H9 (cell line): ENCODE measurements around the gene BAG1. TPM values are rescaled to one million over a fixed set of nuclear protein-coding genes. Genes with fewer than 3 reads are reported as not detected.

ENCODE experiments used
- DNase-seq: peaks from one replicate; pipeline ENCODE4 v3.0.0-alpha.2; 2017
- H2AFZ ChIP-seq: one replicate; pipeline ENCODE4 v1.6.1; 2013; ENCODE audit warnings: mild to moderate bottlenecking, low read length, control low read depth, moderate library complexity
- H2AK5ac ChIP-seq: 2 replicates; pipeline ENCODE4 v1.6.1; 2013; ENCODE audit warnings: low read length, control low read depth, mixed read lengths; ENCODE audit not compliant: insufficient read length
- H2BK120ac ChIP-seq: one replicate; pipeline ENCODE4 v1.6.1; 2013; ENCODE audit warnings: low read depth, mild to moderate bottlenecking, low read length, control low read depth, inconsistent platforms; ENCODE audit not compliant: poor library complexity, severe bottlenecking
- H2BK12ac ChIP-seq: 2 replicates; pipeline ENCODE4 v1.6.1; 2013; ENCODE audit warnings: low read length, control low read depth, mixed read lengths, low read depth; ENCODE audit not compliant: insufficient read length
- H2BK15ac ChIP-seq: 2 replicates; pipeline ENCODE4 v1.6.1; 2013; ENCODE audit warnings: low read depth, low read length, control low read depth
- H2BK20ac ChIP-seq: one replicate; pipeline ENCODE4 v1.6.1; 2013; ENCODE audit warnings: low read depth, mild to moderate bottlenecking, low read length, control low read depth, inconsistent platforms; ENCODE audit not compliant: poor library complexity, severe bottlenecking
- H2BK5ac ChIP-seq: 2 replicates; pipeline ENCODE4 v1.6.1; 2013; ENCODE audit warnings: low read length, control low read depth, mixed read lengths; ENCODE audit not compliant: insufficient read length
- H3K14ac ChIP-seq: 2 replicates; pipeline ENCODE4 v1.6.1; 2013; ENCODE audit warnings: low read length, control low read depth; ENCODE audit not compliant: insufficient read depth
- H3K18ac ChIP-seq: 2 replicates; pipeline ENCODE4 v1.6.1; 2013; ENCODE audit warnings: low read depth, mild to moderate bottlenecking, mixed read lengths, low read length, control low read depth; ENCODE audit not compliant: insufficient read length
- H3K23ac ChIP-seq: 2 replicates; pipeline ENCODE4 v1.6.1; 2013; ENCODE audit warnings: low read length, control low read depth, mixed read lengths, low read depth; ENCODE audit not compliant: insufficient read length
- H3K23me2 ChIP-seq: 2 replicates; pipeline ENCODE4 v1.6.1; 2013; ENCODE audit warnings: low read depth, mild to moderate bottlenecking, mixed read lengths, low read length, control low read depth; ENCODE audit not compliant: insufficient read length, poor library complexity, severe bottlenecking
- H3K27ac ChIP-seq: 2 replicates; pipeline ENCODE4 v1.5.1; 2013; ENCODE audit warnings: low read length, control low read depth, mixed read lengths, low read depth; ENCODE audit not compliant: insufficient read length
- H3K27me3 ChIP-seq: 2 replicates; pipeline ENCODE4 v1.6.1; 2013; ENCODE audit warnings: low read length, control low read depth, inconsistent platforms; ENCODE audit not compliant: insufficient read depth
- H3K4ac ChIP-seq: 2 replicates; pipeline ENCODE4 v1.6.1; 2013; ENCODE audit warnings: low read depth, mild to moderate bottlenecking, control low read depth, inconsistent platforms, low read length, moderate library complexity
- H3K4me1 ChIP-seq: 2 replicates; pipeline ENCODE4 v1.6.1; 2013; ENCODE audit warnings: low read length, control low read depth, inconsistent platforms; ENCODE audit not compliant: insufficient read depth
- H3K4me2 ChIP-seq: 2 replicates; pipeline ENCODE4 v1.6.1; 2013; ENCODE audit warnings: low read length, control low read depth, mixed read lengths; ENCODE audit not compliant: insufficient read length, insufficient read depth
- H3K56ac ChIP-seq: 2 replicates; pipeline ENCODE4 v1.6.1; 2013; ENCODE audit warnings: low read depth, mild to moderate bottlenecking, mixed read lengths, low read length, control low read depth; ENCODE audit not compliant: insufficient read length
- H3K79me1 ChIP-seq: 2 replicates; pipeline ENCODE4 v1.6.1; 2013; ENCODE audit warnings: low read depth, mild to moderate bottlenecking, moderate library complexity, low read length, control low read depth, inconsistent platforms; ENCODE audit not compliant: insufficient read depth, poor library complexity, severe bottlenecking
- H3K79me2 ChIP-seq: 2 replicates; pipeline ENCODE4 v1.6.1; 2013; ENCODE audit warnings: low read length, control low read depth, inconsistent platforms; ENCODE audit not compliant: insufficient read depth
- H3K9ac ChIP-seq: 2 replicates; pipeline ENCODE4 v1.6.1; 2013; ENCODE audit warnings: low read length, control low read depth, mixed read lengths; ENCODE audit not compliant: insufficient read length; ENCODE audit errors: extremely low read depth
- H3K9me3 ChIP-seq: one replicate; pipeline ENCODE4 v1.6.1; 2013; ENCODE audit warnings: low read depth, low read length, inconsistent platforms; ENCODE audit not compliant: control insufficient read depth
- H3T11ph ChIP-seq: one replicate; pipeline ENCODE4 v1.6.1; 2013; ENCODE audit warnings: mild to moderate bottlenecking, low read length, control low read depth, inconsistent platforms
- H4K20me1 ChIP-seq: one replicate; pipeline ENCODE4 v1.6.1; 2013; ENCODE audit not compliant: control insufficient read depth, insufficient read length, insufficient read depth
- H4K5ac ChIP-seq: 2 replicates; pipeline ENCODE4 v1.6.1; 2013; ENCODE audit warnings: low read depth, mild to moderate bottlenecking, mixed read lengths, low read length, control low read depth; ENCODE audit not compliant: insufficient read length
- H4K8ac ChIP-seq: replicated peaks from 2 replicates; pipeline ENCODE4 v1.6.1; 2013; ENCODE audit warnings: low read length, control low read depth, mixed read lengths, low read depth; ENCODE audit not compliant: insufficient read length
- H4K91ac ChIP-seq: 2 replicates; pipeline ENCODE4 v1.6.1; 2013; ENCODE audit warnings: low read depth, mild to moderate bottlenecking, moderate library complexity, mixed read lengths, low read length, control low read depth; ENCODE audit not compliant: insufficient read length
- H3K27ac Mint-ChIP-seq, 3 experiments: 2 replicates in 2 of 3; 3 replicates in 1 of 3; pipeline ENCODE4 v1.8.0; 2020 to 2021; ENCODE audit warnings: mixed read lengths in 3 of 3, mild to moderate bottlenecking in 1 of 3, moderate library complexity in 1 of 3
- H3K27me3 Mint-ChIP-seq: 2 replicates; pipeline ENCODE4 v1.8.0; 2021; ENCODE audit warnings: low read depth, mild to moderate bottlenecking, moderate library complexity, mixed read lengths
- H3K36me3 Mint-ChIP-seq, 3 experiments: 2 replicates in 2 of 3; 3 replicates in 1 of 3; pipeline ENCODE4 v1.8.0; 2020 to 2021; ENCODE audit warnings: low read depth in 3 of 3, mixed read lengths in 3 of 3; ENCODE audit not compliant: insufficient read depth in 1 of 3
- H3K4me1 Mint-ChIP-seq, 2 experiments: 2 replicates each; pipeline ENCODE4 v1.8.0; 2020; ENCODE audit warnings: mixed read lengths in 2 of 2
- H3K4me3 Mint-ChIP-seq, 2 experiments: 2 replicates in 1 of 2; 3 replicates in 1 of 2; pipeline ENCODE4 v1.8.0; 2020 to 2021; ENCODE audit warnings: mild to moderate bottlenecking in 2 of 2, mixed read lengths in 2 of 2, moderate library complexity in 1 of 2
- H3K9me3 Mint-ChIP-seq, 2 experiments: 2 replicates in 1 of 2; 3 replicates in 1 of 2; pipeline ENCODE4 v1.8.0; 2020; ENCODE audit warnings: mild to moderate bottlenecking in 2 of 2, mixed read lengths in 2 of 2, moderate library complexity in 1 of 2
- CTCF ChIP-seq: fragments of 200-600 bp; sonication (generic); conservative IDR thresholded peaks from 3 replicates; pipeline ENCODE4 v1.8.0; 2021; ENCODE audit warnings: antibody characterized with exemption, mild to moderate bottlenecking
- WGBS: extraction: QIAGEN DNeasy Blood & Tissue Kit; methylation state at CpG from one replicate; pipeline ENCODE4 v1.1.7; 2013; ENCODE audit warnings: missing lambda C conversion rate, low lambda C conversion rate, mixed read lengths; ENCODE audit not compliant: insufficient read length; ENCODE audit errors: extremely low coverage; 5-methylcytosine and 5-hydroxymethylcytosine counted together
- total RNA-seq: library from RNA; stranded (reverse); gene quantifications from 2 replicates; pipeline ENCODE4 v1.2.1, GENCODE V29; 2021

The BAG1 gene
- total RNA-seq, 1 experiment from 2014 or later: 66.4 TPM

- no peaks in the 10 kb centered on the region for H3K27me3 ChIP-seq
- no peak overlapping the region for H3K27ac Mint-ChIP-seq
- H3K36me3 Mint-ChIP-seq: peaks cover 22 to 68% (median 53%) of the 10 kb centered on the region in 3 experiments
These were observed 46.2 kb upstream of the BAG1 start for GRCh38 chr9:33310748-33311147.

More at GRCh38 chr9:33310748-33311147, 46.2 kb upstream of the BAG1 start:
- Histone ChIP-seq H3K9me3 (no peaks in the 10 kb centered on the region), H3K23me2 (no peaks in the 10 kb centered on the region), H3K4ac (no peak overlapping the region), H3K79me1 (no peaks in the 10 kb centered on the region), H3K27ac (no peak overlapping the region), H3K14ac (no peak overlapping the region), H3K23ac (no peak overlapping the region), H2BK120ac (no peak overlapping the region), H3K4me2 (no peak overlapping the region), H3K4me1 (no peaks in the 10 kb centered on the region), H3K56ac (no peak overlapping the region), H3K79me2 (no peaks in the 10 kb centered on the region), H4K20me1 (no peaks in the 10 kb centered on the region), H4K5ac (no peak overlapping the region), H2BK5ac (no peak overlapping the region), H2BK12ac (no peak overlapping the region), H3T11ph (no peak overlapping the region), H2AFZ (no peak overlapping the region), H3K9ac (no peak overlapping the region), H2AK5ac (no peak overlapping the region), H4K8ac (no peak overlapping the region), H3K18ac (no peak overlapping the region), H4K91ac (no peak overlapping the region), H2BK20ac (no peak overlapping the region), H2BK15ac (no peak overlapping the region)
- WGBS: no CpG with 5 or more reads among the region's 2 CpGs
- no peak for DNase-seq
- no peaks in the 10 kb centered on the region for H3K4me1 Mint-ChIP-seq
- no peak for TF ChIP-seq CTCF
- H3K27me3 Mint-ChIP-seq: no peaks in the 10 kb centered on the region
- H3K4me3 Mint-ChIP-seq: no peak overlapping the region
- H3K9me3 Mint-ChIP-seq: no peaks in the 10 kb centered on the region; a peak in 1 of 5 replicates
